Stimulated activated CD8-positive, alpha-beta memory T cell treated with anti-CD3 and anti-CD28 coated beads, Interleukin-12 subunit alpha, Interleukin-12 subunit beta, amount 100 ng/mL, for 4 hours (primary cell): ENCODE data around the gene CISD1.

ENCODE experiments used
- DNase-seq: peaks from one replicate; pipeline ENCODE4 v3.0.0-alpha.2; 2020; ENCODE audit warnings: low read depth

Gene CISD1

GRCh38 chr10:58266003-58266825 lies 2.7 kb upstream of the CISD1 start:
- no peak for DNase-seq

- DNase-seq = peak; percentile 19
These were observed 1.9 kb upstream of the CISD1 start for GRCh38 chr10:58266826-58267712.

DNA sequence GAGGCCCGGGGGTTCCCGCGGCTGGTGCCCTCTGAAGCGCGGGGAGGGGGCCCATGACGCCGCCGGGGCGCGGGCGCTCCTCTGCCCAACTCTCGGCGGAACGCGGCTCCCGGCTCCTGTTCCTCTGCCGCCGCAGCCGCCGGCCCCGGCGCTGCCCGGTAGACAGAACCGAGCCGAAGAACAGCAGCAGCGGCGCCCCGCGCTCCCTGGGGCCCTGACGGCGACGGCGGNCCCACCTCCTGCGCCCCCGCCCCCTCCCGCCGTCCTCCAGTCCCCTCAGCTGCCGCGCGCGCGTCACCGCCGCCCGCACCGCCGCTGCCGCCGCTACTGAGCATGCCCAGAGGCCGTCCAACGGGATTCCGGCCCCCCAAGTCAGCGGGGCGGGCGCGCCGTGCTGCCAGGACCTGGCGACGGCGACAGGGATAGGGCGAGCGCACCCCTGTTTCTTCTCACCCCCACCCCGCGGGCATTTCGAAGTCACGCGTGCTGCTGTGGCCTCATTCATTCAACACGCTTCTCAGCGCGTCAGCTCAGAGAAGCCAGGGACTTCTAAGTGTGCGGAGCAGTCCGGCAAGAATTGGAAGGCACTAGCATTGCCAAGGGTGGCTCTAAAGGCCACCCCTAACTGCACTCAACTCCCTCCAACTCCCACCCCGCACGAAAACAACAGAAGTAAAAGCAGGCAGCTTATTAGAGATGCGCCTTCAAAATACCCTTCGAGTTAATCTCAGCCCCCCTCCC lies 1.1 kb upstream of the CISD1 start, which contains the start of gene IPMK:
IPMK (minus strand) TSS at position 182 of the 741 bp plus-strand sequence. CDS start 283 bp downstream, outside the sequence.
- peak; percentile 94 for DNase-seq

- no peak for DNase-seq
These were observed 462 bp upstream of the CISD1 start for GRCh38 chr10:58268454-58268945.

- no peak for DNase-seq
These were observed 874 bp downstream of the CISD1 start for GRCh38 chr10:58269782-58270290.

GRCh38 chr10:58275261-58275660 lies 6.3 kb downstream of the CISD1 start:
- DNase-seq = no peak

DNA sequence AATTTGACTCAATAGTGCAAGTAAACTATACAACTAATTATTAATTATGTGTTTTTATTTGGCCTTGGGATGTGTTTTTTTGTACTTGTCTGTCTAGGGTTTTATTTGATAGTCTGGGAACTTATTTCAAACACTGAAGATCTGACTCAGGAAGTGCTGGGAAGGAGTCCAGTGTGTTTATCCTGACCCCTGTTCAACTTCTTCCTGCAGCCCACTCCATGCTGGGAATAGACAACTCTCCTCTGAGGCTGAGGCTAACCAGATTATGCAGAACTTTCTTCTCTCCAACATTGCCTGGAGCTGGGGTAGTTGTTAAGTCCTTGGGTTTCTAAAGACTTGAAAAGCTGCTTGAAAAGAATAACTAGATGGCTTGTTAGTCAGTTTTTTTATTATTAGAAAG lies 6.9 kb downstream of the CISD1 start:
- no peak for DNase-seq

DNA sequence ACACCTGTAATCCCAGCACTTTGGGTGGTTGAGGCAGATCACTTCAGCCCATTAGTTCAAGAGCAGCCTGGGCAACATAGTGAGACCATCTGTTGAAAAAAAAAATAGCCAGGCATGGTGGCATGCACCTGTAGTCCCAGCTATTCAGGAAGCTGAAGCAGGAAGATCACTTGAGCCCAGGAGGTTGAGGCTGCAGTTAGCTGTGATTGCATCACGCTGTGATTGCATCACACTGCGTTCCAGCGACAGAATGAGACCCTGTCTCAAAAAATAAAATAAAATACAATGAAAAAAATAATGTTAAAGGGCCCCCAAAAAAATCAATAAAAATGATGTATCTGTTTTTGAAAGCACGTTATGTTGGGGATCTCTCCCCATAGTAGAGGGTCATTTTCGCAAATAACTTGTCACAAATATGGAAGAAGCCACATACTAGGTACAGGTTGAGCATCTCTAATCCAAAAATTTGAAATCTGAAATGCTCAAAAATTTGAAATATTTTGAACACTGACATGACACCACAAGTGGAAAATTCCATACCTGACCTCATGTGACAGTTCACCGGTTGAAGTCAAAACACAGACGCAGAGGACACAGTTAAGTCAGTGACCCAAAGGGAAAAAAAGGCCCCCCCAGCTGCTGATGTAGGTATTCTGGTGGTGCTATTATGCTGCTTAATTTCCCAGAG lies 9.5 kb downstream of the CISD1 start:
- DNase-seq = no peak

DNA sequence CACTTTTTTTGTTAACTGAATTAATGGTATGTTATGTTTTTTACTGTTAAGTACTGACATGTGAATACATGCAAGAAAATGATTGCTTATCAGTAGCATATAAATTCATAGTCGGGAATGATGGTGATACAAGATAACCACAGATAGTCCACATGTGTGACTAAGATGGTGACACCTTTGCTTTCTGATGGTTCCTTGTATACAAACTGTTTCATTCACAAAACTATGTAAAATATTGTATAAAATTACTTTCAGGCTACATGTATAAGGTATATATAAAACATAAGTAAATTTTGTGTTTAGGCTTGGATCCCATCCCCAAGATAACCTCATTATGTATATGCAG lies 10.0 kb downstream of the CISD1 start:
- DNase-seq = no peak

DNA sequence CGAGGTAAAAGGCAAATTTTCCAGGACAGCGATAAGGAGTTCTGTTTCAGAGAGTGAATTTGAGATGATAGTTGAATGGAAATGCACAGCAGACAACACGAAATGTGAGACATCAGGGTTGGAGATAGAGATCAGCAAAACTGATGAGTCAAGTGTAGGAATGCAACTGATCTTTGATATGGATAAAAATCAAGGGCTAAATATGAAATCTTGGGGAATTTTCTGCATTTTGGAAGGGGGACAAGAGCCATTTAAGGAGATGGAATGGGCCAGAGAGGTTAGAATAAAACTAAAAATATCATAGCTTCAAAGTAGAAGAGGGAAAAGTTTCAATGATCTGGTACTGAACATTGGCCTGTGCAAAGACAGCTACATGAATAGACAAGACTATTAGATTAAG lies 11.5 kb downstream of the CISD1 start:
- DNase-seq = no peak

GRCh38 chr10:58281092-58281752 lies 12.3 kb downstream of the CISD1 start:
- DNase-seq = no peak

DNA sequence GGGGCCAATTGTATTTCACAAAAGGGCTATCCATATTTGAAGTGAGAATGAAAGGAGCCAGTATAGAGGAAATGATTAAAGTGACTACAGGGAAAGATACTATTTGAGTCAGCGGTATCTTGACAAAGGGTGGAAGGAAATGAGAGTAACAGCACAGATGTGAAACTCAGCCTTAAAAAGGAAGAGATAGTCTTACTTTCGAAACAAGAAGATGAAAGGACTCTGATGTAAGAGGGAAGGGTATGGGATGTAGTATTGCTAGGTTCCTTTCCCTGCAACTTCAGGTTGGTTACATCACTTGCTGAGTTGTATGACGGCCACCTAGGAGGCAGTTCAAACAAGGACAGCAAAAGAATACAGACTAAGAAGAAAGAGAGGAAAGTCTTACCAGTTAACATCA lies 13.7 kb downstream of the CISD1 start:
- DNase-seq = no peak

- DNase-seq = no peak
These were observed 22.7 kb downstream of the CISD1 start for GRCh38 chr10:58291538-58292174.

- no peak for DNase-seq
These were observed 25.0 kb downstream of the CISD1 start for GRCh38 chr10:58293989-58294388.

GRCh38 chr10:58299580-58299979 lies 30.6 kb downstream of the CISD1 start:
- peak; percentile 17 for DNase-seq

DNA sequence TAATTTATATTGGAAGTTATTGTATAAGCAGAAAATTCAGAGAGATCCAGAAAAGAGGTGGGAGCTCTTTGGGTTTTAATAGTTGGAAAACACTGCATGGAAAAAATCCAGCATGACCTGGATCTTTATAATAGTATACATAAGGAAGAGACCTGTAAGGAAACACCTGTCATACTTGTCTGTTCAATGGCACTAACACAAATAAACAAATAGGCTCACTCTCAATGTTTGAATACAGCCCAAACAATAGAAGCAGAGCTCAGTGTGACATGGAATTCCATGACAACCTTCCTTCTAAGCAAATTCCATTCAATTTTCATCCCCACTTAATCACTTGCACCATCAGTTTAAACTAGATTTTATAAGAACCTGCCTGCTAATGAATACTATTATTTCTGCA lies 31.7 kb downstream of the CISD1 start:
- no peak for DNase-seq

DNA sequence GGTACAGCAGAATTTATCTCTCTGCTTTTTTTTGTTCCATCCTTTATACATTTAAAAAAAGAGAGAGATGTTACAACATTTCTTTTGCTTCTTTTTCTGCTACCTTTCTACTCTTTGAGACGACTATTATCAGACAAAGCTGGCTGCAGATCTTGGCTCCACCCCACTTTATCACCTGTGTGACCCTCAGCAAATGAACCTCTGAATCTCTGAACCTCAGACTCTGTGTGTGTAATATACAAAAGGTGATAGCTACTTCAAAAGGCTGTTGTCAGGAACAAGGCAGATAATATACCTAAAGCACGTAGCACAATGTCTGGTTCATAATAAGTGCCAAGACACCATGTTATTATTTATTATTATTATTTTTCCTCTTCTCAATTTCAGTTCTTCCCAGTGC lies 33.3 kb downstream of the CISD1 start:
- DNase-seq = no peak

DNA sequence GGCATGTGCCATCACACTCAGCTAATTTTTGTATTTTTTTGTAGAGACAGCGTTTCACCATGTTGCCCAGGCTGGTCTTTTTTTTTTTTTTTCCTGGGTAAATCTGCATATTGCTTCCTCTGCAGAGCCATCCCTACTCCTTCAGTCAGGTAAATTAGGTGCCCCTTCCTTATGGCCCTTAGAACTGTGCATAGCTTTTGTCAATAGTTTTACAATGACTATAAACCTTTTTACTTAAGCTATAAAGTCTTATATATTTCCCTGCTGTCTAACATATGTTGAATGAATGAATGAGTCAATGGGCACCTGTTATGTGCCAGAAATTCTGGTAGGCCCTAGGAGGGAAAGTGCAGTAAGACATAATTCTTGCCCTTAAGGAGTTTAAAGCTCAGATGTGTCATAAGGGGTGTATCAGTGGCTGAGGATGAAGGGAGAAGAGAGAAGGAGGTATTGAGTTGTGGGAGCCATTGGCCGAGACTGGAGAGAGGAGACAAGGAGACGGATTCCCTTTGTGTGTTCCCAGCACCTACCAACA lies 35.2 kb downstream of the CISD1 start:
- no peak for DNase-seq

- no peak for DNase-seq
These were observed 36.9 kb downstream of the CISD1 start for GRCh38 chr10:58305821-58306220.

- DNase-seq = no peak
These were observed 38.7 kb downstream of the CISD1 start for GRCh38 chr10:58307676-58308075.
